Stomach (tissue), 4 donors: Measurements from ENCODE around the gene MYZAP.

Experiments used
- POLR2AphosphoS5 ChIP-seq, 3 donors: sonication (generic); formaldehyde crosslinking; IDR thresholded peaks; one replicate each; pipeline ENCODE4 v1.6.1; 2016; ENCODE audit warnings: antibody characterized with exemption in 3 of 3
- TF ChIP-seq, protein P1 (sequence below), 7 experiments: fragments of 450-650 bp in 4 of 7; fragments of 200-600 bp in 3 of 7; sonication (generic) in 3 of 7; IDR thresholded peaks; one replicate each; pipeline ENCODE4 v1.5.1; 2016 to 2019; ENCODE audit warnings: antibody characterized with exemption in 7 of 7, control low read depth in 2 of 7, mild to moderate bottlenecking in 1 of 7

DNA sequence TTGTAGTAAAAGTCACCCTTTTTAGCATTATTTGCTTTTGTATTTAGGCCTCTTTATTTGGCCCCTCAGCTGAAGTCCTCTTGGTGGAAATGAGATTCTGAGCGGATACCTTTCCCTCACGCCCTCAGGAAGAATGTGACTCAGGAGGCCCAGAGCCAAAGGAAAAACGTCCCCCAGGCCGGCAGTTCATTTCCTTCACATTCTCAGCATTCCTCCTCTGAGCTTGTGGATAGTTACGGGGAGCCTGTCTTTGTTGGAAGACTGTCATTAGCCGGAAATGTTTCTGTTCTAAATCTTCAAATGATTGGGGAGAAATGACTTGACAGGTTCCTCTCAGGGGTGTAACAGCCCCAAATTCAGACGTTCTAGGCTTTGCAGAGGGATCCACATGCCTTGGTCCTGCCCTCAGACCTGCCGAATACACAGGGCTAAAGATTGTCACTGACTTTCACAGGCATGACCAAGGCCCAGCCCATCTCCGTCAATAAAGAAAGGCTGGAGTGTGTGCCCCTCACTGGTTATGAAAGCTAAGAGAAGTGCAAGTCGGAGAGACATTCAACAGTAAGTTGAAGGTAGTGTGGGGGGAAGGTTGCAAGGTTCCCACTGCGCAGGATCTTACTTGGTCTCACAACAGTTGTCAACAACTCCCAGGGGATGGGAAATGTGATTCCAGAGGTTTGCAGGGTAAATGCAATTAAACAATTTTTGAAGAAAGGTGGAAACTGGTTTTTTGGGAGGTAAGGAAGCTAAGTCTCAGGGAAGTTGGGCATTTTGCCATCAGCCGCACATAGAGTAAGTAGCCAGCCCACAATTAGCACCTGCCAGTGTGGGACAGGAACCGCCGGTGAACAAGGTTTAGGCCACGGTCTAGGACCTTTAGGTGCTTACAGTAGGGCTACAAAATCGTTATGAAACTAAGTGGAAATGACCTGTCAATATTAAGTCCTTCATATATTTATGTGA lies 39.7 kb upstream of the MYZAP start:
- TF ChIP-seq, protein P1, sequence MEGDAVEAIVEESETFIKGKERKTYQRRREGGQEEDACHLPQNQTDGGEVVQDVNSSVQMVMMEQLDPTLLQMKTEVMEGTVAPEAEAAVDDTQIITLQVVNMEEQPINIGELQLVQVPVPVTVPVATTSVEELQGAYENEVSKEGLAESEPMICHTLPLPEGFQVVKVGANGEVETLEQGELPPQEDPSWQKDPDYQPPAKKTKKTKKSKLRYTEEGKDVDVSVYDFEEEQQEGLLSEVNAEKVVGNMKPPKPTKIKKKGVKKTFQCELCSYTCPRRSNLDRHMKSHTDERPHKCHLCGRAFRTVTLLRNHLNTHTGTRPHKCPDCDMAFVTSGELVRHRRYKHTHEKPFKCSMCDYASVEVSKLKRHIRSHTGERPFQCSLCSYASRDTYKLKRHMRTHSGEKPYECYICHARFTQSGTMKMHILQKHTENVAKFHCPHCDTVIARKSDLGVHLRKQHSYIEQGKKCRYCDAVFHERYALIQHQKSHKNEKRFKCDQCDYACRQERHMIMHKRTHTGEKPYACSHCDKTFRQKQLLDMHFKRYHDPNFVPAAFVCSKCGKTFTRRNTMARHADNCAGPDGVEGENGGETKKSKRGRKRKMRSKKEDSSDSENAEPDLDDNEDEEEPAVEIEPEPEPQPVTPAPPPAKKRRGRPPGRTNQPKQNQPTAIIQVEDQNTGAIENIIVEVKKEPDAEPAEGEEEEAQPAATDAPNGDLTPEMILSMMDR (IDR thresholded peaks at IDR 0.05): no peak
- peak in 1 of 3 donors; percentile 32 for TF ChIP-seq POLR2AphosphoS5 (IDR thresholded peaks at IDR 0.05)
